ENCODE results near the gene NBPF11.
"Not testable (repeated sequence)": the region's sequence is repeated elsewhere in the genome, so short reads cannot be mapped to it uniquely, and the experiment has no call there.

Gene NBPF11, protein sequence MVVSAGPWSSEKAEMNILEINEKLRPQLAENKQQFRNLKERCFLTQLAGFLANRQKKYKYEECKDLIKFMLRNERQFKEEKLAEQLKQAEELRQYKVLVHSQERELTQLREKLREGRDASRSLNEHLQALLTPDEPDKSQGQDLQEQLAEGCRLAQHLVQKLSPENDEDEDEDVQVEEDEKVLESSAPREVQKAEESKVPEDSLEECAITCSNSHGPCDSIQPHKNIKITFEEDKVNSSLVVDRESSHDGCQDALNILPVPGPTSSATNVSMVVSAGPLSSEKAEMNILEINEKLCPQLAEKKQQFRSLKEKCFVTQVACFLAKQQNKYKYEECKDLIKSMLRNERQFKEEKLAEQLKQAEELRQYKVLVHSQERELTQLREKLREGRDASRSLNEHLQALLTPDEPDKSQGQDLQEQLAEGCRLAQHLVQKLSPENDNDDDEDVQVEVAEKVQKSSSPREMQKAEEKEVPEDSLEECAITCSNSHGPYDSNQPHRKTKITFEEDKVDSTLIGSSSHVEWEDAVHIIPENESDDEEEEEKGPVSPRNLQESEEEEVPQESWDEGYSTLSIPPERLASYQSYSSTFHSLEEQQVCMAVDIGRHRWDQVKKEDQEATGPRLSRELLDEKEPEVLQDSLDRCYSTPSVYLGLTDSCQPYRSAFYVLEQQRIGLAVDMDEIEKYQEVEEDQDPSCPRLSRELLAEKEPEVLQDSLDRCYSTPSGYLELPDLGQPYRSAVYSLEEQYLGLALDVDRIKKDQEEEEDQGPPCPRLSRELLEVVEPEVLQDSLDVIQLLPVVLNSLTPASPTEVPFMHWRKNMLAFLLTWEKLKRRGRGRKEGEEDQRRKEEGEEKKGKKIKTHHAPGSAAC
- 21.6 to 45.9 (median 24.6) reads per million in 4 experiments for total RNA-seq

DNA sequence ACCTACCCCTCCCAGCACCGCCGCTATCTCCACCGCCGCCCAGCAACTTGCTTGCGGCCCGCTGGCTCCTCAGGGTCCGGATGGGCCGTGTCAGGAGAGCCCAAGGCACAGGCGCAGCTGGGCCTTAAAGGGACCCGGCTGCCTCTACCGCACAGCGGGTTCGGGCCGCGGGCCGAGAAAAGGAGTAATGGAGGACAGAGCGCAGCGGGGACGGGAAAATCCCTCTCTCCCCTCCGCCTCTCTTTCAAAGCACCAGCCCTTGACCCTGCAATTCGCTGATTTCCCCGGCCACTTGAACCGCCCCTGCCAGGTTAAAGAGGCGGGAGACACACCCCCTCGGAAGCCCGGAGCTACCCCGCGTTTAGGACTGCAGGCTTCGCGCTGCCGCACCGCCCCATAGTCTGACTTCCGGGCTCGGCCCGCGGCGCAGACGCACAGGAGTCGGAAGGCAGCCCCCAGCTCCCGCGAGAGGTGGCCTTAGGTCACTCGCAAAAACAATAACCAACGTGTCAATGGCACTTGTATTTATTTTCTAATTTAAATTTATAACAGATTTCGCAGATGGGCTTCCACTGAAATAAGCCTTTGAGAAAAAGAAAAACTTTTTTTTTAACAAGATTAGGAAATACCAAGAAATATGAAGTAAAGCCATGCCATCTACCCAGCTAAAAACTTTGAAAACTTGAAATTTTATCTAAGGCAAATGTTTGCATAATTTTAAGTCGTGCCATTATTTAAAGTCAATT is at the start of gene NBPF11:
NBPF11 (minus strand) TSS at position 371 of the 746 bp plus-strand sequence. CDS start 25,278 bp downstream, outside the sequence.
- DNase-seq = peak; percentile 66

DNA sequence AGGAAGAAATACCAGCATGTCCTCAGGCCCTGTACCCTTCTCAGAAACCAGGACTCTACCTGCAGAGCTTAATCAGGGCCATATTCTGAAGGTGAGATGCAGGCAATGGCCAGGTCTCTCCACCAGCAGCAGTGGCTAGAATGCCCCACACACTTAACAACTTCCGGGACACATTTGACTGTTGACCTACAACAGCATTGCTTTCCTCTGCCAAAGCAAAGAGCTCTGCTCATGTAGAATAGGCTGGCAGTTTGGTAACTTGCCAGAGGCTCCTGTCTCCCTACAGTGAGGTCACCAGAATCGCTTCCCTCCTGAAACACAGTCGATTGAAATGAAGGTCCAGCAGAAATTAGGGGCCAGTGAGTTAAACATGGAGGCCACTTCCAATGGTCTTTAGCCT is 45.3 kb upstream of the NBPF11 start:
- not testable (repeated sequence) for DNase-seq

DNA sequence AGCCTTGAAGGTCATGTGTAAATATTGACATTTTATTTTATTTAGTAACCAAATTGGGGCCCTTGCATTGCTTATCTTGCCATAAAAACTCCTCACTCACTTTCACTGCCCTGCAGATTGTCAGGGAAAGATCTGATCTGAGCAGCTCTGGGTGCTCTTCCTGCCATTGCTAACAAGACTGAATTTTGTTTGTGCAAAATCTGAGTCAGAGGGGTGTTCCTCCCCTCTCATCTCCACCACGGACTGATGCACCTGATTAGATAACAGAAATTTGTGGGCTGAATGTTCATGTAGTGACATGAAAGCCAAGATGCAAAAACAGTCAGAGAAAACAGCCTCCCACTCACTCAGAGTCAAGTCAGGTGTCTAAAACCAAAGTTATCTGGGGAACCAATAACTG is 44.9 kb upstream of the NBPF11 start:
- DNase-seq = not testable (repeated sequence)

DNA sequence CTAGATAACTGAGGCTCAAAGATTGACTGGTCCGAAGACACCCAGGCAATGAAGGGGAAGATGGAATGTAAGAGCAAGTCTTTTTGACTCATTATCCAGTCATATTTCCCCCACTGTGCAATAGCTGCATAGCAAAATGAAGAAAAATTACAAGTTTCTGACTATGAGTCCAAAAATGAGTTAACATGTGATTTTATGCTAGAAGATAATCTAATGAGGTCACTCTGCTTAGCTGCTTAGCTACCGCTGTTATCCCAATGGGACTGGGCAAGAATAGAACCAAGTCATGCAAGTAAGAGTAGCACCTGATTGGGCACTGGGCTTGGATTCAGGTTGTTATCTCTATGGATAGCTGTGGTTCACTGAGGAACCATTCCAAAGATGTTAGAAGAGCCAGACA is 43.0 kb upstream of the NBPF11 start:
- DNase-seq = not testable (repeated sequence)

DNA sequence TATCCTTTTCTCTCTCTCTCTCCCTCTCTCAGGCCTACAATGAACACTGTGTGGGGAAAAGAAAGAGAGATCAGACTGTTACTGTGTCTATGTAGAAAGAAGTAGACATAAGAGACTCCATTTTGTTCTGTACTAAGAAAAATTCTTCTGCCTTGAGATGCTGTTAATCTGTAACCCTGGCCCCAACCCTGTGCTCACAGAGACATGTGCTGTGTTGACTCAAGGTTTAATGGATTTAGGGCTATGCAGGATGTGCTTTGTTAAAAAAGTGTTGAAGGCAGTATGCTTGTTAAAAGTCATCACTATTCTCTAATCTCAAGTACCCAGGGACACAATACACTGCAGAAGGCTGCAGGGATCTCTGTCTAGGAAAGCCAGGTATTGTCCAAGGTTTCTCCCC is 36.7 kb upstream of the NBPF11 start:
- DNase-seq = not testable (repeated sequence)

DNA sequence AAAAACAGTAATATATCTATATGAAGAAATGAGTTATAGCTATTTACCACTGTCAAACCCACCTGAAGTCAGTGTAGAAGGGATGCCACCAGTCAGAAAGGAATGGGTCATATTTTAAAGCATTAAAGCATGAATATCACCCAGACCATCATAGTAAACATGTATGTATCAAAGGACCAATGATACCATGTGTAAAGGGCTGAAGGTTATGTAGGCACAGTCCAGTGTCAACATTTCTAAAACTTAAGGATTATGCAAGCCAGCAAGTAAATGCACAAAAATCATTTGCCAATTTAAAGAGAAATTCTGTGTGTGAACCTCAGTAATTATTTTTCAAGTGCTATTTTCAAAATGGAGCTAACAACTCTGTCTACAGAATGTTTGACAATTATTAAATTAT is 26.6 kb upstream of the NBPF11 start:
- not testable (repeated sequence) for DNase-seq

DNA sequence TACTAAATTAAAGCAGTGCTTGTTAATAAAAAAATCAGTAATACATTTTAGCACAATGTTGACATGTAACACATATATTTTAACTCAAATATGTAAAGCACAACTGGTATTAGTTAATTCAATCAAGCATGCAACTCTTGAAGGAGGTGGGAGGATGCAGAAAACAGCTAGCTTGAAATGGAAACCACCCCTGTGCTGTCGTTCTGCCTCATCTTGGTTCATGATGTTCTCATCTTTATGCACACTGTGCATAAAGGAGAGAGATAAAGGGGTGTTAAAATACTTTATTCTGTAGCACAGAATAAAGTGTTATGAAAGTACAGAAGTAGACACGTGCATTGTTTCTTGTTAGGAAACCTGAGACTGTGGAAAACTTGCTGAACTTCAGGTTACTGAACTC is 23.3 kb upstream of the NBPF11 start:
- not testable (repeated sequence) for DNase-seq

DNA sequence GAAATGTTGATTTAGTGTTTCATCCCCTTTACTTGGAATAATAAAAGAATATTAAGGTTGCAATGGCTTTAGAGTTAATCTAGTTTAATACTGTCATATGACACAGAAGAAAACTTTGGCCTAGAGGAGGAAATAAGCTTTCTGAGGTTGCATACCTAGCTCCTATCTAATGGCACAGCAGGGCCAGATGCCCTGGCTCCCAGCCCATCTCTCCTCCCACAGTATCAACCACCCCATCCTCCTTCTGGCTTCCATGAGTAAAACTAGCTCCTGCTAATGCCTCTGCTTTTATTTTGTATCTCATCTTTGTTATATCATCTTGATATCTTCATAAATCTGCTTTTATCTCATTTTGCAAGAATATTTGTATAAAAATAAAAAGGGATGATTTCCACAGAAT is 19.9 kb upstream of the NBPF11 start:
- DNase-seq = not testable (repeated sequence)

DNA sequence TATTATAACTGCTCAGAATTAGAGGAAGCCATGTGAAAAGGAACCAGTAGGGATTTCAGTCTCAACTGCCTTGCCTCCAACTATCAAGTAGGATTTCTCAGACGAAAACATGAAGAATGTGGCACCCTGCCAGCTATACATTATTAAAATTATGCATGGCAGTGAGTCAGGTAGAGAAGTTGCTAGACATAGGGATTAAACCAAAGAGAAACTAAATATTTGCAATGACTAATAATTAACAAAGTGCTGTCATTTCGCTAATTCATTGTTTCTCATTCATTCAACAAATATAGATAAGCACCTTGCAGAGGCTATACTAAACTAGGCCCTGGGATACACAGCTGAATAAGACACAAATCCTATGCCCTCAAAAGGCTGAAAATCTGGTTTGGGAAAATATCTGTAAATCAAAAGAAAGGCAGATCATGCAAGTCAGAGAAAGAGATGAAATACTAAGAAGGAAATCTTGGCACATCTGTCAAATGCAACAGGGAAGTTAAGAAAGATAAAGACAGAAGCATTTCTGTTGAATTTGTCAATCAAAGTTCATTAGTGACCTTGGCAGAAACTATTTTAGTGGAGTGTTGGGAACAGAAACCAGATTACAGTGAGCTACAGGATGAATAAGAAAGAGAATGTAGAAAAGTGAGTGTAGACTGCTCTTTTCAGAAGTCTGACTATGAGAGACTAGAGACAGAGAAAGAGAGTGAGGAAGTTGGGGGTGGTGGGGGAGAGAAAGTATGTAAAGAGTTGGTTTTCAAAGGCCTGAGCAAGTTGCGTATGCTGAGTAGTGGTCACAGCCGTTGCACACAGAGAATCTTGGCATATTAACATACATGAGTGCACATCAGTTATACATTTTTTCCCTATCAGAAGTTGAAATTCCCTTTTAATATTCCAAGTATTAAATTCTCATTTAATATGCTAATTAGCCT is 14.7 kb upstream of the NBPF11 start:
- no peak for DNase-seq

DNA sequence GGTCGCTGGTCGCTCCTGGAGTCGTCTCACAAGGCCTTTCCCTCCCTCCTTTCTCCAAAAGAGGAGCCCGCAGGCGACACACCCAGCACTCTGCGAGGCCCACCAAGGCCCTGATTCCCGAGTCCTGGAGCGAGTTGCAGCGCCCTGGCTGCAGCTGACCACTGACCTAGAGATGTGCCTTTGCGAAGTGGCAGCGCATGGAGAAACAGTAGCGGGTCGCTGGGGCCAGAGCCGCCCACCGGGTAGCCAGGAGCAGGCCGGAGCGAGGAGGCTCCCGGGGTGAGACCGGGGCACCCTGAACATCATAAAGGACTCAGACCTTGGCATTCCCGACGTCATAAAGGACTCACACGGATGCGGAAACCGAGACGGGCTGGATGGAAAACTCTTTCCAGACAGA is 10.3 kb upstream of the NBPF11 start:
- DNase-seq = no peak

DNA sequence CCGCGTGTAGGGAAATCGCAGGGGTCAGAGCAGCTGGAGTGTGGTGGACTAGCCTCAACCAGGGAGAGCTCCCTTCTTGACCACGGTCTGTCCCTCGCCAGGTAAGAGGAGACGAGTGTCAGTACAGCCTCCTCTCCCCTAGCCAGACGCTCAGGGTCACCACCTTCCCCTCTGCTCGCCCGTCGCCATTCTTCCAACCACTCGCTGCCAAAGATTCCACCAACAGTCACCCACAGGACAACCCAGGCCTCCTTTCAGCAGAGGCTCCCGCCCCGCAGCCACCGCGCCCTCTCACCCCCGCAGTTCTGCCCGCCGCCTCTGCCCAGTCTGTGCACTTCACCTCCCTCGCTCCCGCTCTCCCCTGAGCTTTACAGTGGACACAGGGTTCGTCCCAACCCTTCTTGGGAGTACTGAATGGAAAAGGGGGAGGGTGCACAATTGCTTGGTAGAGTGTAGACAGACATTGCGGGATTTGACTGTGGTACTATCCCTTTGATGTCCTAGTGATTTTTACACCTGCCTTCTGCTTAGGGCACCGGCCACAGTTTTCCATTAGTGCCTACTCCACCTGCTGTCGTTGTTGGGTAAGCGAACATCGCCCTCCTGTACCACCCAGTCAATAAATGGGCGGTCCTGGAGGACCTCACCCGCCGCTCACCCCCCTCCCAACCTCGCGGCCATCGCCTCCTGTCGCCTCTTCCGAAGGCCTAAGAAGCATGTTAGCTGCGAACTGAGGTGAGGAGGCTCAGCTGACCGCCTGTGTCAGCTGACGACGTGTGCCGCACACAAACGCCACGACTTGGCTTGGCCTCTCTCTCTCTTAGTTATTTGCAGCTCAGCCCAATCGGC is 9.2 kb upstream of the NBPF11 start:
- no peak for DNase-seq

DNA sequence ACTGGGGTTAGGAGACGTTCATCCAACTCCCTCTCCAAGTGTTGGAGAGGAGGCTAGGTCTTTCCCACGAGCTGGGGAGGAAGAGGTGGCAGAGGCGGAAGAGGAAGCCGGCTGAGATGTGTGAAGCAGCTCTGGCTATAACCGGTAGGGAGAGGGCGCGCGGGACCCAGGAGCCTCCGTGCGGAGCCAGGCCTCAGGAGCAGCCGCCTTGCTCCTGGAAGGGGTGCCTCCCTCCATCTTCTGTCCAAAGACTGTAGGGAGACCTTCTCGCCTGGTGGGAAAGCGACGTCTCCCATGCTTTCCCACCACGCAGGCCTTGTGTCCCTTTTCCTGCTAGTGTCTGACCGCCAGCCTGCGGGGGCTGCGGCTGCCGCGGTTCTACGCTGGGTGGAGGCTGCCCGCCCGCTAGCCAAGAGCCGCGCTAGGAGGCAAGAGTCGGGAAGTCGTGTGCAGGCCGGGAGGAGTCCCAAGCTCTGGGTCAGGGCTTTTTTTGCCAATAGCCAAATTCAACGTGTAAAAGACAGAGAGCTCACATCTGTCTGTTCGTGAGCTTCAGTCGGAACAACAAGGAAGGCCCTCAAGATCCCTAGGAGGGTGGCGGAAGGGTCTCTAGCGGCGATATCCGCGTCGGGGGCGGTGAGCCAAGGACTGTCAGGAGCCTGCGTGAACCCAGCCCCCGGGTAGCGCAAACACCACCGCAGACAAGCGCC is 8.4 kb upstream of the NBPF11 start:
- no peak for DNase-seq

DNA sequence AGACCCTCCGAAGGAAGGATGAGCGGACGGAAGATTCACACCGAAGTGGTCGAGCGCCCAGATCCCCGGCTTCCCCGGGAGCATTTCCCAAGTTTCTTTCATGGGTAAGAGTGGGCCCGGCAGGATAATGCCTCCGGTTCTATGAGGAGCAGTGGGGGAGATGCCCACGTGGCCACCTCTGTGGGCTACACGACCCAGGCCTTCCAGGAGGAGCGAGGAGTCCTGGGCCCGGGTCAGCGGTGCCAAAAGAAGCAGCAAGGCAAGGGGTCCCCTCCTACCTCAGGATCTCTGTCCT is 7.9 kb upstream of the NBPF11 start:
- no peak for DNase-seq

DNA sequence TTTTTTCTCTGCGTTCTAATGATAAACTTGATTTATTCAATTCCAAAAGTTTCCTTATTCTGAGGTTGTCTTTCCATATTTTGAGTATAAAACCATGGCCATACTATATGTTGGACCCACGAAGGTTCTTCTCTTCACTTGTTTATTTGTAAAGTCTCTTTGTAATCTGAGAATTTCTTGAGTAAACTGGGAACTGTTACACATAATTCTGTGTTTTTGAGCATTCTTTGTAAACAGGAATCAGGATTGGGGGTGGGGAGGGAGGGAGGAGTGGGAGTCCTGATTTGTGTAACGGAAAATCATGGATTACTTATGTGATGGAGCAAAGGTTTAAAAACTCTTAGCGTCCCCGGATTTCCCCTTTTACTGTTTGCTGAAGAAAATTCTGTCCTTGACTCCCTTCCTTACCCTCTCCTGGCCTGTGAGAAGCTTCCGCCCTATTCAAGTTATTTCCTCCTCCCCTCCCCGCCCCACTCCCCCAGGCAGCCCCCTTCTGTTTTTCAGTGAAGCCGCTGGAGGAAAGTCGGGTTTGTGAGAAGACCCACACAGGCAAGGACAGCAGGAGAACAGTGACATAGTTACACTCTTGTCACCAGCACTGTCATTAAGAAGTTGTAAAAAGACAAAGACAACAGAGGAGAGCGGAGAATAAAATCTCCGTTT is 6.4 kb upstream of the NBPF11 start:
- no peak for DNase-seq

DNA sequence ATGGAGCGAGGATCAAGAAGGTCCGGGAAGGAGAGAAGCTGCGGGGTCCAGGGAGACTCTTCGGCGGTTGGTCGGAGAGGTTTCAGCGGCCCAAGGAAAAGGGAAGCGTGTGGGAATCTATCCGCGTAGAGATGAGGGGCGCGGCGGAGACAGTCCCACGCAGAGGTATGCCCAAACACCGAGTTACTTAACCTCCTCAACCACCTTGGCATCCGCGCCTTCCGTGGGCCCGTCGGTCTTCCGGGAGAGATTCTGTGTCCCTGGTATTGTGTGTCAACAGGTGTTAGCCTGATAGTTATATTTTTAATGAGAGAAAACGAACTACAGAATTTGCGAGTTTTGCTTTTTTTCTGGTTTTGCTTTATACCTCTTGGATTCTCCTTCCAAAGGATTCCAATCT is 5.7 kb upstream of the NBPF11 start:
- not testable (repeated sequence) for DNase-seq

DNA sequence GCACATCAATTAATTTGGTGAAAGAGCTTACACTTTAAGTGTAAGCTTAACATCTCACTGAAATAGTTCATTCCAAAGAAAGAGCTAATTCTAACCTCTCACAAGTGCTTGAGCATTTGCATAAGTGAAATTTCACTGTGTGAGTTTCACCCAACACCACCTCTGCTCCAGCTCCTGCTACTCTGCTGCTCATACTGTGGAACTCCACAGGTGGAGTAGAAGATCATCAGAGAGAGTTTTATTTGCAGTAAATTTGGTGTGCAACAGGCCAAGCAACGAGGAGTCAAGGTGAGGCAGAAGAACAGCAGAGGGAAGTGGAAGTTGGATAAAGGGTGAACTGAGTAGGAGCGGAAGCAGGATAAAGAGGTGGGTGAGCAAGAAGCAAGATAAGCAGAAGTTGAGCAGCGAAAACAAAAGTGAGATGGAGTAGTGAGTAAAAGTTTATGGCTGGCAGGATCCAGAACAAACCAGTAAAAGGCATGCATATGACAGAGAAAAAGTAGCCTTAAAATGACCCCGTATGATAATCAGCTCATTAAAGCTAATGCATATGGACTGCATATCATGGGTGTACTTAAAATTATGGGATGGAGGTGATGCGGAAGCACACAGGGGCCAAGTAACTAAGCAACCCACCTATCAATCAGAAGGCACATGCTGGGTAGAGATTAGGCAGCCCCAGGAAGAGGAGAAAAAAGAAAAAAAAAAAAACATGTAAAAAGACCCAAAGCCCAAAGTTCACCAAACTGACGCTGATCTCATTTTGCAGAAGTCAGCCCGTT is 3.6 kb upstream of the NBPF11 start:
- not testable (repeated sequence) for DNase-seq

DNA sequence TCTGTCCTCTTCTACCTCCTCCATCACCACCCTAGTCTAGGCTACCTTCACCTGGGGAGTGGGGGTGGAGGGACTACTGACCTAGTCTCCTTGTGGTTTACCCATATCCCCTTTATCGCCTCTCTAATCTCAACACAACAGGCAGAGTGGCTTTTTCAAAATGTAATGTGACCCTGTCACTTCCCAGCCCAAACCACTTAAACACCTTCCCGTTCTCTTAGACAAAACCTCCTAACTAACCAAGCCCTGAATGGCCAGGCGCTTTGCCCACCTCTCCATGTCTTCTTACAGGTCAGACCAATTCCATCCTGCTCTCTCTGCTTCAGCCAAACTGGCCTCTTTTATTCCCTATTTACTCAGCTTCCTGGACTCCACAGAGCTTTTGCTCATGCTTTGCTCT is 714 bp upstream of the NBPF11 start:
- DNase-seq = not testable (repeated sequence)

DNA sequence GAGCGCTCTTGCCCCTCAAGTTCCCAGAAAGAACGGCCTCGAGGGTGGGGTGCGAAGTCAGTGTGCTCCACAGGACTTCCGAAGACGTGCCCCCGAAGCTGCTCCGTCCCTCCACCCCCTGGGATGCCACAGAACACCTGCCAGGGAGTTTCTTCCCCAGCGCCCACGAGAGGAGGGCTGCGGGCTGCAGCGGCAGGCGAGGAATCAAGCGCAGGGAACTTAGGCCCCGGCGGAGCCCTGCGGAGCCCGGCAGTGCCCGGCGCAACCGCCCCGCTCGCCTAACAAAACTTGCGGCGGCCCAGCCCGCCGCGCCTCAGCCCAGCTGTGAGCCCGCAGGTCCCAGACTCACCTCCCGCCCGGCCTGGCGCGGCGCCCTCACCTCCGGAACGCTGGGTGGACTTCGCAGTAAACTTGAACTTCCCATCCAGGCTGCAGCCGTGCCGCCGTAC is 686 bp downstream of the NBPF11 start:
- not testable (repeated sequence) for DNase-seq

DNA sequence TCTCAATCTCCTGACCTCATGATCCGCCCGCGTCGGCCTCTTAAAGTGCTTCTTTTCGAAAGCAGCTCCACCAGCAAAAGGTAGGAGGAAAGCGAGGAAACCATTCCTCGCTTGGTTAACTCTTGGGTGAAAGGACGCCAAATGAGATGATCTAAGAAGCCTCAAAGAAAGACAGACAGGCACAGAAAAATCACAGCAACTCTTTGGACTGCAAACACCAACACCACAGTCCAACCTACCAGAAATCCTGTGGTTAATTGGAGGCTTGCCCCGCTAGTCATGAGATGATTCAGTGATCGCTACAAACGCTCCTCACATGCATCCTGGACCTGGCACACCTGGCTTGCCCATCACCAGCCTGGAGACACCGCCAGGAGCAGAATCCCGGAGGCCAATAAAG is 1.1 kb downstream of the NBPF11 start:
- not testable (repeated sequence) for DNase-seq

Measured in effector CD8-positive, alpha-beta T cell (primary cell).